Right lobe of liver (tissue), 4 donors: ENCODE measurements around the gene RNH1.

Experiments
- CTCF ChIP-seq, 4 donors: fragments of 200-600 bp in 3 of 4; fragments of 450-650 bp in 1 of 4; IDR thresholded peaks; one replicate each; pipeline versions ENCODE4 v1.5.1 to v1.8.0; 2016 to 2022; ENCODE audit warnings: antibody characterized with exemption in 4 of 4, mild to moderate bottlenecking in 2 of 4
- POLR2A ChIP-seq: fragments of 450-650 bp; IDR thresholded peaks from one replicate; pipeline ENCODE4 v1.6.1; 2017; ENCODE audit warnings: antibody characterized with exemption, mild to moderate bottlenecking
- donor health status: DM: no; HTN: no; CAD: no.
- donor health status: DM: no; HTN: no; CAD: no.
- donor health status: DM: no; HTN: yes; CAD: no.

- no peak for TF ChIP-seq CTCF (IDR thresholded peaks at IDR 0.05)
- no peak for TF ChIP-seq POLR2A
These were observed 14.2 kb upstream of the RNH1 start for GRCh38 chr11:521177-521688.
